ENCODE data around the gene CARMIL1. TPM values are rescaled to one million over a fixed set of nuclear protein-coding genes. Genes with fewer than 3 reads are reported as not detected.

Gene CARMIL1
- total RNA-seq, 1 donor from 2014 or later = 30.4 TPM

DNA sequence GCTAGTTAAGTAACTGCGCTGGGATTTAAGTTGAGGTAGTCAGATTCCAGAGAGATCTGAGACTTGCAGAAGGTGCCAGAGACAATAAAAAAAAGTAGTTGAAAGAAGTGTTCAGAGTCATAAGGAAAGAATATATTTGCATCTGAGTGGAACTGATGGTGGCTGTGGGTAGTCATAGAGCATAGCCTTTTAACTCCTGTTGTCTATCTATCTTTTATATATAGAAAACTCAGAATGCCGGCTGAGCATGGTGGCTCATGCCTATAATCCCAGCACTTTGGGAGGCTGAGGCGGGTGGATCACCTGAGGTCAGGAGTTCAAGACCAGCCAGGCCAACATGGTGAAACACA is 62.0 kb downstream of the CARMIL1 start:
- TF ChIP-seq, protein P1, sequence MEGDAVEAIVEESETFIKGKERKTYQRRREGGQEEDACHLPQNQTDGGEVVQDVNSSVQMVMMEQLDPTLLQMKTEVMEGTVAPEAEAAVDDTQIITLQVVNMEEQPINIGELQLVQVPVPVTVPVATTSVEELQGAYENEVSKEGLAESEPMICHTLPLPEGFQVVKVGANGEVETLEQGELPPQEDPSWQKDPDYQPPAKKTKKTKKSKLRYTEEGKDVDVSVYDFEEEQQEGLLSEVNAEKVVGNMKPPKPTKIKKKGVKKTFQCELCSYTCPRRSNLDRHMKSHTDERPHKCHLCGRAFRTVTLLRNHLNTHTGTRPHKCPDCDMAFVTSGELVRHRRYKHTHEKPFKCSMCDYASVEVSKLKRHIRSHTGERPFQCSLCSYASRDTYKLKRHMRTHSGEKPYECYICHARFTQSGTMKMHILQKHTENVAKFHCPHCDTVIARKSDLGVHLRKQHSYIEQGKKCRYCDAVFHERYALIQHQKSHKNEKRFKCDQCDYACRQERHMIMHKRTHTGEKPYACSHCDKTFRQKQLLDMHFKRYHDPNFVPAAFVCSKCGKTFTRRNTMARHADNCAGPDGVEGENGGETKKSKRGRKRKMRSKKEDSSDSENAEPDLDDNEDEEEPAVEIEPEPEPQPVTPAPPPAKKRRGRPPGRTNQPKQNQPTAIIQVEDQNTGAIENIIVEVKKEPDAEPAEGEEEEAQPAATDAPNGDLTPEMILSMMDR (IDR thresholded peaks at IDR 0.05) = no peak
- H3K4me1 ChIP-seq = peaks cover 17% of the 10 kb centered on the region
- H3K9me3 ChIP-seq = no peaks in the 10 kb centered on the region
- no peaks in the 10 kb centered on the region for H3K36me3 ChIP-seq
- no peak for DNase-seq
- no peak for ATAC-seq
- H3K4me3 ChIP-seq = no peak overlapping the region
- H3K27me3 ChIP-seq (ENCODE audit: low read depth) = no peaks in the 10 kb centered on the region
- intact Hi-C loops (cut with DNase I) = no loop called here
- no peak overlapping the region for H3K27ac ChIP-seq

DNA sequence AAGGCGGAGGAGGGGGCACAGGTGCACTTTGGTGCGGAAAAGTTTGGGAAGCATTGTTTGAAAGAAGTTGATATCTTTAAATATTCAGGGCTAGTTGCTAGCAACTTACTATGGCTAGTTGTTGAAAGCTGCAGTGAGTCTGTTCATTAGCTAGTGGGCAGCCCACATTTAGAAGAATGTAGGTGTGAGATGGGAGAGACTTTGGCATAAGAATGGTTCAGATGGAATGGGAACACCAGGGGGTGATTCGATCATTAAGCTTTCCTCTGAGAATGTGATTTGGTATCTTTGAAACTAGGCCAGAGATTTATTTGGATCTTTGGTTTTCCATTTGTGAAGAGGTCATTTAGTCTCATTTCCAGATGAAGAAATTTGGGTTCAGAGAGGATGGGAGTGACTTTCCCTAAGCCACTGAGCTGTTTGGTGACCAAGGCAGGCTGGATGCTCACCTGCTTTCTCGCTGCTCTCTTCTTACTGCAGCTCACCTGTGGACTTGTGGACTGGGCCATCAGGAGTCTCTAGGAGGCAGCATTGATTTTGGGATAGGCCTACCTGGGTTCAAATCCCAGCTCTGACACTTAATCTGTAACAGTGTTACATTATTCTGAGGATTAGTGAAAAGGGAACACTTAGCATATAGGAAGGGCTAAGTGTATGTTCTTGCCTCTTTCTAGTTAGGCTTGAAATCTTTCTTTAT is 62.9 kb downstream of the CARMIL1 start:
- intact Hi-C loops (cut with DNase I) = no loop called here
- no peak overlapping the region for H3K27ac ChIP-seq
- TF ChIP-seq, protein P1 (IDR thresholded peaks at IDR 0.05) = no peak
- no peaks in the 10 kb centered on the region for H3K27me3 ChIP-seq (ENCODE audit: low read depth)
- DNase-seq = no peak
- H3K36me3 ChIP-seq = no peaks in the 10 kb centered on the region
- H3K4me1 ChIP-seq = peaks cover 13% of the 10 kb centered on the region
- H3K9me3 ChIP-seq = no peaks in the 10 kb centered on the region
- no peak for ATAC-seq
- no peak overlapping the region for H3K4me3 ChIP-seq

DNA sequence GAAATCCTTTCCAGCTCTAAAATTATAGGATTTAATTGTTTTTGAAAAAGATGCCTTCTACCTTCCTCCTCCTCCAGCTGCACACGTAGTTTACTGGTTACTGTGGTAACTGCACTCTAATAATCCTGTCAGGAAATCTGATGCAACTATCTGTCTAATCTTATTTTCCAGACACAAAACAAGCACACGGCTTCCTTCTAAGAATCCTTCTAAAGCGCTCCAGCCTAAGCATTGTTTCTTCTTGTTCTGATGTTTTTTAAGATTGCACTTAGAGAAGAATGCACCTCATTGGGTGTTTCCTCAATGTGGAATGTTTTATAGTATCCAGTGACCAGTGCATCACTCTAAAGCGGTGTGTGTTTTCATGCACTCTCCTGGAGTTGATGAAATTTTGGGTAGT is 63.6 kb downstream of the CARMIL1 start:
- ATAC-seq = no peak
- Histone ChIP-seq H3K36me3 (no peaks in the 10 kb centered on the region), H3K27me3 (ENCODE audit: low read depth) (no peaks in the 10 kb centered on the region), H3K4me3 (no peak overlapping the region), H3K4me1 (peaks cover 6% of the 10 kb centered on the region), H3K27ac (no peak overlapping the region), H3K9me3 (no peaks in the 10 kb centered on the region)
- intact Hi-C loops (cut with DNase I) = no loop called here
- TF ChIP-seq, protein P1 (IDR thresholded peaks at IDR 0.05) = no peak
- DNase-seq = no peak

DNA sequence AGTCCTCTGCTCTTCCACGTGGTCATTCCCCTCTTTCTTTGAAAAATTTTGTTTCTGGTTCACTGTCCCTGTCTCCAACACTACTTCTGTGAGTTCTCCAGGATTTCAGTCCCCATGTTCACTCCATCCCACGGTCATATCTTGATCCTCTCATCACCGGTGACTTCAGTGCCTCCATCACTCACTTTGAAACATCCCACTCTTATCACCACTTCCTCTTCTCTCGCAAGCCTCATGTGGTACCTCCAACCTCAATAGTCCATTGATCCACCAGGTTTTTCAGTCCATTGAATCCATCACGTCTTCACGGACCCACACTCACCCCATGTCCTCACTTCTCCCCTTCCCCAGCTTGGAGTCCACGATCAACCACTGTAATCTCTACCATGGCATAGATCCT is 64.8 kb downstream of the CARMIL1 start:
- H3K4me3 ChIP-seq = no peak overlapping the region
- no peak overlapping the region for H3K27ac ChIP-seq
- intact Hi-C loops (cut with DNase I) = no loop called here
- peaks cover 5% of the 10 kb centered on the region for H3K4me1 ChIP-seq
- no peaks in the 10 kb centered on the region for H3K36me3 ChIP-seq
- H3K27me3 ChIP-seq (ENCODE audit: low read depth) = no peaks in the 10 kb centered on the region
- DNase-seq (no peak), ATAC-seq (no peak)
- TF ChIP-seq, protein P1 (IDR thresholded peaks at IDR 0.05) = no peak
- no peaks in the 10 kb centered on the region for H3K9me3 ChIP-seq

DNA sequence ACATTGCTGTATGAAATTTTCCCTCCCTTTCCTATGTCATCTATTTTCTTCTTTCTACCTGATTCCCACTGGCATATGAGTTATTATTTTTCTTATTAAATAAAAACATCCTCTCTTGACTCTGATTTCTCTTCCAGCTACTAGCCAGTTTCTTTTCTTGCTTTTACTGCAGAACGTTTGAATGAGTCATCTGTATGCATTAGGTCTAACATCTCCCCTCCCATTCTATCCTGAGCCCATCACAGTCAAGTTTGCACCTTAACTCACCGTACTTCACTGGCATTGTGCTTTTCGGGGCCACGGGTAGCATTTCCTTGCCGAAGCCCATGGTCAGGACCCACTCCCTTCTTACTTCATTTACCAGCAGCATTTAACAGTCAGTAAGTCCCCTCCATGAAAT is 65.7 kb downstream of the CARMIL1 start:
- no peaks in the 10 kb centered on the region for H3K27me3 ChIP-seq (ENCODE audit: low read depth)
- peaks cover 6% of the 10 kb centered on the region for H3K4me1 ChIP-seq
- ATAC-seq (no peak), DNase-seq (no peak)
- H3K36me3 ChIP-seq = no peaks in the 10 kb centered on the region
- H3K27ac ChIP-seq = no peak overlapping the region
- intact Hi-C loops (cut with DNase I) = no loop called here
- no peaks in the 10 kb centered on the region for H3K9me3 ChIP-seq
- H3K4me3 ChIP-seq = no peak overlapping the region
- TF ChIP-seq, protein P1 (IDR thresholded peaks at IDR 0.05) = no peak

All from lower lobe of right lung (tissue), 2 donors.